GM12878 (cell line): ENCODE results near the gene TTC39A. TPM values are rescaled to one million over a fixed set of nuclear protein-coding genes. Genes with fewer than 3 reads are reported as not detected.

ENCODE experiments used
- ATAC-seq: fragments of 200-7000 bp; cut with Tn5 transposase; 3 replicates; pipeline ENCODE4 v1.9.1; 2020; ENCODE audit warnings: mild to moderate bottlenecking, moderate library complexity
- BruUV-seq: library from RNA; stranded (reverse); fragments of 400-500 nt; replicated peaks from 2 replicates; lab custom pipeline; 2021; lab: Mats Ljungman, UMichigan
- CTCF ChIA-PET: fragments of 300-600 bp; sonication (Branson Sonifier 250); formaldehyde crosslinking; extraction: SDS; loops from one replicate; lab custom pipeline; 2021; ENCODE audit warnings: inconsistent platforms; lab: Yijun Ruan, JAX
- POLR2A ChIA-PET: fragments of 350-600 bp; formaldehyde crosslinking; extraction: SDS; loops from one replicate; lab custom pipeline; 2021; ENCODE audit warnings: inconsistent platforms; lab: Charles Lee
- RAD21 ChIA-PET: fragments of 300-600 bp; sonication (Branson Sonifier 250); formaldehyde crosslinking; loops from one replicate; lab custom pipeline; 2023; ENCODE audit warnings: antibody characterized with exemption; ENCODE audit not compliant: unreplicated experiment; lab: Charles Lee
- SMC1A ChIA-PET: fragments of 300-600 bp; sonication (Branson Sonifier 250); formaldehyde crosslinking; loops from one replicate; lab custom pipeline; 2023; ENCODE audit not compliant: unreplicated experiment, uncharacterized antibody; lab: Charles Lee
- DNase-seq: peaks from one replicate; pipeline ENCODE4 v3.0.0-alpha.2; 2011; ENCODE audit warnings: low read depth, low spot score
- FAIRE-seq: peaks from 3 replicates; lab custom pipeline; 2011; peaks lifted over from hg19 to GRCh38; lab: Jason Lieb, UNC
- H2AFZ ChIP-seq: 2 replicates; pipeline ENCODE4 v1.6.0; 2011; ENCODE audit warnings: low read depth, low read length, control low read depth; ENCODE audit not compliant: control insufficient read depth
- H3K27ac ChIP-seq: 2 replicates; pipeline ENCODE4 v1.5.1; 2011; ENCODE audit warnings: control low read depth; ENCODE audit not compliant: control insufficient read depth, insufficient read depth
- H3K27me3 ChIP-seq, 2 experiments: replicated peaks in 1 of 2; 2 replicates each; pipeline versions ENCODE4 v1.6.0 to v1.6.1; 2011; ENCODE audit warnings: low read length in 1 of 2; ENCODE audit not compliant: control insufficient read depth in 2 of 2, insufficient read depth in 2 of 2
- H3K36me3 ChIP-seq, 2 experiments: 2 replicates each; pipeline ENCODE4 v1.5.1; 2011; ENCODE audit warnings: low read length in 1 of 2; ENCODE audit not compliant: control insufficient read depth in 2 of 2, insufficient read depth in 2 of 2
- H3K4me1 ChIP-seq: 2 replicates; pipeline ENCODE4 v1.6.1; 2011; ENCODE audit warnings: mild to moderate bottlenecking, low read length, moderate library complexity, mixed read lengths; ENCODE audit not compliant: control insufficient read depth, insufficient read depth
- H3K4me2 ChIP-seq: 2 replicates; pipeline ENCODE4 v1.6.0; 2011; ENCODE audit warnings: control low read depth; ENCODE audit not compliant: control insufficient read depth, insufficient read depth
- H3K4me3 ChIP-seq: fragments of 200-600 bp; sonication (generic); 2 replicates; pipeline ENCODE4 v1.5.1; 2016
- H3K79me2 ChIP-seq: 2 replicates; pipeline ENCODE4 v1.6.0; 2011; ENCODE audit warnings: low read length; ENCODE audit not compliant: control insufficient read depth, insufficient read depth
- H3K9ac ChIP-seq: 2 replicates; pipeline ENCODE4 v1.8.0; 2011; ENCODE audit warnings: low read length, control low read depth, mixed read lengths; ENCODE audit not compliant: control insufficient read depth, insufficient read depth
- H3K9me3 ChIP-seq: replicated peaks from 3 replicates; pipeline ENCODE4 v1.5.1; 2011; ENCODE audit warnings: mild to moderate bottlenecking, low read length; ENCODE audit not compliant: control insufficient read depth, insufficient read depth
- H4K20me1 ChIP-seq: 2 replicates; pipeline ENCODE4 v1.6.0; 2011; ENCODE audit not compliant: control insufficient read depth, insufficient read depth
- CREB1 ChIP-seq: IDR thresholded peaks from 2 replicates; pipeline ENCODE4 v1.6.1; 2012; ENCODE audit warnings: low read depth, mild to moderate bottlenecking, inconsistent platforms
- FOXK2 ChIP-seq: fragments of 450-650 bp; IDR thresholded peaks from 2 replicates; pipeline ENCODE4 v1.6.1; 2017; ENCODE audit warnings: mild to moderate bottlenecking, moderate library complexity
- NFYB ChIP-seq: IDR thresholded peaks from 2 replicates; pipeline ENCODE4 v1.6.1; 2011; ENCODE audit warnings: low read depth, mild to moderate bottlenecking, low read length, improper control_type of control experiment, moderate library complexity; ENCODE audit not compliant: insufficient read depth
- NR2C2 ChIP-seq: IDR thresholded peaks from 2 replicates; pipeline ENCODE4 v1.6.1; 2011; ENCODE audit warnings: borderline replicate concordance, low read depth; ENCODE audit not compliant: control insufficient read depth, insufficient read length
- SMC3 ChIP-seq: IDR thresholded peaks from 2 replicates; pipeline ENCODE4 v1.6.1; 2011; ENCODE audit warnings: low read length, improper control_type of control experiment, borderline replicate concordance
- TBL1XR1 ChIP-seq: IDR thresholded peaks from 2 replicates; pipeline ENCODE4 v1.6.1; 2012; ENCODE audit warnings: low read depth, low read length, improper control_type of control experiment
- WGBS: methylation state at CpG from one replicate; pipeline ENCODE4 v1.1.6; 2016; ENCODE audit warnings: low lambda C conversion rate; ENCODE audit not compliant: insufficient replicate concordance, insufficient coverage; ENCODE audit errors: missing lambda C conversion rate; 5-methylcytosine and 5-hydroxymethylcytosine counted together
- in situ Hi-C: fragments of 300-500 bp; cut with MboI; formaldehyde crosslinking; loops from 9 replicates; pipeline ENCODE4 v1.14.3; 2018; ENCODE audit warnings: mixed read lengths
- intact Hi-C: fragments of 100-400 bp; cut with micrococcal nuclease; formaldehyde crosslinking; loops from one replicate; pipeline ENCODE4 v1.14.2; 2022; ENCODE audit not compliant: unreplicated experiment
- polyA plus RNA-seq, 11 experiments: library from polyadenylated mRNA; depleted of rRNA in 4 of 11; unstranded in 6 of 11; stranded (reverse) in 5 of 11; fragments of >200 nt; fragmentation: Nextera tagmentation in 4 of 11; fragmentation: Illumina TruSeq in 1 of 11; extraction: Ambion mirVana in 4 of 11; extraction: Trizol in 1 of 11; gene quantifications; 1 replicate in 1 of 11; 2 replicates in 10 of 11; pipeline versions ENCODE4 v1.2.1 to v1.2.3, GENCODE V29; 2011 to 2016; ENCODE audit warnings: inconsistent platforms in 2 of 11, missing spikeins in 2 of 11, low read depth in 1 of 11
- total RNA-seq, 4 experiments: library from RNA; depleted of rRNA in 3 of 4; stranded (reverse); fragments of >200 nt in 3 of 4; fragmentation: Illumina TruSeq in 1 of 4; extraction: Trizol in 1 of 4; gene quantifications; 2 replicates each; pipeline versions ENCODE4 v1.2.1 to v1.2.3, GENCODE V29; 2013 to 2021
- TF ChIP-seq, protein P1 (sequence below): IDR thresholded peaks from 2 replicates; pipeline ENCODE4 v1.6.1; 2011; ENCODE audit warnings: borderline replicate concordance, low read depth, mild to moderate bottlenecking, moderate library complexity, low read length; ENCODE audit not compliant: insufficient read depth, poor library complexity, severe bottlenecking

The TTC39A gene
- total and polyA plus RNA-seq, 10 of the 15 experiments (the other 5 are each of a cell fraction or from before 2014, with no cell fraction given): 0.18 to 3.0 (median 1.2) TPM

DNA sequence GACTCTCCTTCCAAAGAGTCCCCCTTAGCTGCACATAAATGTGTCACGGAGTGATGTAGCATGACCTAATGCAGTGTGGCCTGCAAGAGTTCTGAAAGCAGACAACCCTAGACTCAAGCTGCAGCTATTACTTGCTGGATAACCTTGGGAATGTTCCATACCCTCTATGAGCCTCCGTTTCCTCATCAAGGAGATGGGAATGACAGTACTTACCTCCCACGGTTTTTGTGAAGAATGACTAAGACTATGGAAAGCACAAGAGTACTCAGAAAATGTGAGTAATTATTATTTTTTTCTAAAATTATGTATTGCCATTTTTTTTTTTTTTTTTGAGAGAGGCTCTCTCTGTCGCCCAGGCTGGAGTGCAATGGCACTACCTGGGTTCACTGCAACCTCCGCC, 3.0 kb downstream of the TTC39A start:
- no peak overlapping the region for H2AFZ ChIP-seq
- H3K4me1 ChIP-seq: peaks cover 9% of the 10 kb centered on the region
- ChIA-PET SMC1A (no interaction called here), RAD21 (no interaction called here), POLR2A (interaction anchor here (0.7 kb wide), 1 partner anchor 207 kb away, joined by 3 read pairs; no protein-coding TSS in a partner anchor), CTCF (no interaction called here)
- no peak for ATAC-seq
- WGBS: 61% methylated on average over 5 of the region's 5 CpGs
- H3K9me3 ChIP-seq: no peaks in the 10 kb centered on the region
- DNase-seq: no peak
- TF ChIP-seq NR2C2: no peak
- TF ChIP-seq, protein P1, sequence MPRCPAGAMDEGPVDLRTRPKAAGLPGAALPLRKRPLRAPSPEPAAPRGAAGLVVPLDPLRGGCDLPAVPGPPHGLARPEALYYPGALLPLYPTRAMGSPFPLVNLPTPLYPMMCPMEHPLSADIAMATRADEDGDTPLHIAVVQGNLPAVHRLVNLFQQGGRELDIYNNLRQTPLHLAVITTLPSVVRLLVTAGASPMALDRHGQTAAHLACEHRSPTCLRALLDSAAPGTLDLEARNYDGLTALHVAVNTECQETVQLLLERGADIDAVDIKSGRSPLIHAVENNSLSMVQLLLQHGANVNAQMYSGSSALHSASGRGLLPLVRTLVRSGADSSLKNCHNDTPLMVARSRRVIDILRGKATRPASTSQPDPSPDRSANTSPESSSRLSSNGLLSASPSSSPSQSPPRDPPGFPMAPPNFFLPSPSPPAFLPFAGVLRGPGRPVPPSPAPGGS: no peak
- no peak for TF ChIP-seq SMC3
- no peak for TF ChIP-seq NFYB
- no peak for TF ChIP-seq TBL1XR1
- no peak for TF ChIP-seq CREB1
- TF ChIP-seq FOXK2: no peak
- in situ Hi-C loops (no loop called here), intact Hi-C loops (no loop called here)
- H3K4me3 ChIP-seq: no peak overlapping the region
- no peak overlapping the region for H3K4me2 ChIP-seq
- no peak for FAIRE-seq
- no peak overlapping the region for H3K9ac ChIP-seq
- H3K79me2 ChIP-seq: no peaks in the 10 kb centered on the region
- H3K36me3 ChIP-seq: no peaks in the 10 kb centered on the region
- BruUV-seq: no TSS peak
- H3K27ac ChIP-seq: no peak overlapping the region
- no peaks in the 10 kb centered on the region for H4K20me1 ChIP-seq
- H3K27me3 ChIP-seq: peaks cover 2 to 4% of the 10 kb centered on the region in 2 experiments; a peak in 3 of 4 replicates
